ENCODE measurements around the gene PPP6R2.
"Not testable (repeated sequence)": the region's sequence is repeated elsewhere in the genome, so short reads cannot be mapped to it uniquely, and the experiment has no call there.

Gene PPP6R2

DNA sequence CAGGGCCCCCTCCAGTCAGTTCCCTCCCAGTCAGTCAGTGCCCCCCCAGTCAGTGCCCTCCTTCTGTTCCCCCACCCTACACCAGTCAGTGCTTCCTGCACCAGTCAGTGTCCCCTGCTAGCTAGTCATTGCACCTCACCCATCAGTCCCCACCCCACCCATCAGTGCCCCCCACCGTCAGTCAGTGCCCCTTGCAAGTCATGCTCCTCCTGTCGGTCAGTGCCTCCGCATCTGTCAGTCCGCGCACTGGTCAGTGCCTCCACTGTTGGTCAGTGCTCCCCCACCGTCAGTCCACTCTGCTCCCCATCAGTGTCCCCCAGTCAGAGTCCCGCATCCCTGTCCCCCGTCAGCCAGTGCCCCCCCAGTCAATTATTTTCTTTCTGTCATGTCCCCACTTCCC, 3.3 kb downstream of the PPP6R2 start:
- DNase-seq (ENCODE audit: low spot score): no peak

DNA sequence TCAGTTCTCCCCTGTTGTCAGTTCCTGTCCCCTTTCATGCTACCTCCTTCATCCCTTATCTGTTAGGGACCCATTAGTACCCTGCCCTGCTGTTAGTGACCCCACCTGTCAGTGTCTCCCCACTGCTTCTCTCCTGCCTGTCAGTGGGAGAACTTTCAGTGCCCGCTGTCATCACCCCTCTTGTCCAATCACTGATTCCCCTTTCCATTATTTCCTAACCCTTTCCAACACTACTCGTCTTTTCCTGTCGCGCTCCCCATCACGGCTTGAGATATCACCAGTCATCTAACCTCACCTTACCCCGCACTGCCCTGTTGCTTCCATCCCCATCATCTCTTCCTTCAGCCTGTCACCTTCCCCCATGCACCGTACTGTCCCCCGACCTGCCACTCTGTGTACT, 4.0 kb downstream of the PPP6R2 start:
- no peak for DNase-seq (ENCODE audit: low spot score)

DNA sequence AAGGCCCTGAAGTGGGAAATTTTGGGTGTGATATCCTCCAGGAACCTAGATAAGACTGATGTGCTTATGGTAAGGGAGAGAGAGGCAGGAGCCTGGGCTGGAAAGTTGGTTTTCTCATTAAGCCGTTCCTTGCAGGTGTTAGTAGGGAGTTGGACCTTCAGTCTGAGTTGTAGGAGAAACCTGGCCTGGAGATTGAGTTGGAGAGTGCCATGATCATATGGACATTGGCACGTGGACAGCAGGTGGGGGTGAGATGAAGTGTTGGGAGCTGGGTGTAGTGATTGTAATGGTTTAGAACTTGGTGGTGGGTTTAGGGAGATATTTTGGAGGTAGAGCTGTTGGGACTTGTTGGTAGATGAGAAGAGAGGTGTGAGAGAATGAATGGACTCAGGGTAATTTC, 4.9 kb downstream of the PPP6R2 start:
- no peak for DNase-seq (ENCODE audit: low spot score)

DNA sequence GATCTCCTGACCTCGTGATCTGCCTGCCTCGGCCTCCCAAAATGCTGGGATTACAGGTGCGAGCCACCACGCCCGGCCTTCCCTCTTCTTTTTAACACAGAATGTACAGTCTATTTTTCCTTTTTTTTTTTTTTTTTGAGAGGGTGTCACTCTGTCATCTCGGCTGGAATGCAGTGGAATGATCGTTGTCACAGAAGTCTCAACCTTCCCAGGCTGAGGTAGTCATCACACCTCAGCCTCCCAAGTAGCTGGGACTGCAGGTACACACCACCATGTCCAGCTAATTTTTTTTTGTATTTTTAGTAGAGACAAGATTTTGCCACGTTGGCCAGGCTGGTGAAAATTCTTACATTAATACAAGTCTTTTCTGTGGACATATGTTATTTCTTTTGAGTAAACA, 13.1 kb downstream of the PPP6R2 start:
- DNase-seq (ENCODE audit: low spot score): no peak

DNA sequence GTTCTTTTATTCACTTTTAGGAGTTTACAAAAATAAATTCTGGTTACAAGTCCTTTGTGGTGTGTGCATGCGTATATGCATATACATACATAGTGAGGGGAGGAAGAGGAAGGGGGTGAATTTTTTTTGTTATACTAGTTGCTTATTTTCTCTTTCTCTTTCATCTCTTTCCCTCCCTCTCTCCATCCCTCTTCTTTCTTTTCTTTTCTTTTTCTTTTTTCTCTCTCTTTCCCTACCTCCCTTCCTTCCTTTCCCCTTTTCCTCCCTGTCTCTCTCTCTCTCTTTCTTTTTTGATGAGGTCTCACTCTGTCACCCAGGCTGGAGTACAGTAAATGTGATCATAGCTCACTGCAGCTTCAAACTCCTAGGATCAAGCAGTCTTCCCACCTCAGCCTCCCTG, 14.1 kb downstream of the PPP6R2 start:
- no peak for DNase-seq (ENCODE audit: low spot score)

DNA sequence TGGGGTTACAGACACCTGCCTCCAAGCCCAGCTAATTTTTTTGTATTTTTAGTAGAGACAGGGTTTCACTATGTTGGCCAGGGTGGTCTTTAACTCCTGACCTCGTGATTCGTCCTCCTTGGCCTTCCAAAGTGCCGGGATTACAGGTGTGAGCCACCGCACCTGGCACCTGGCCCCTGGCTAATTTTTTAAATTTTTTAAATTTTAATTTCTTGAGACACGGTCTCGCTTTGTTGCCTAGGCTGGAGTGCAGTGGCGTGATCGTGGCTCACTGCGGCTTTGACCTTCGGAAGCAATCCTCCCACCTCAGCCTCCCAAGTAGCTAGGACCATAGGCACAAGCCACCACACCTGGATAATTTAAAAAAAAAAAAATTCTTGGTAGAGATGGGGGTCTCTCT, 14.6 kb downstream of the PPP6R2 start:
- no peak for DNase-seq (ENCODE audit: low spot score)

DNA sequence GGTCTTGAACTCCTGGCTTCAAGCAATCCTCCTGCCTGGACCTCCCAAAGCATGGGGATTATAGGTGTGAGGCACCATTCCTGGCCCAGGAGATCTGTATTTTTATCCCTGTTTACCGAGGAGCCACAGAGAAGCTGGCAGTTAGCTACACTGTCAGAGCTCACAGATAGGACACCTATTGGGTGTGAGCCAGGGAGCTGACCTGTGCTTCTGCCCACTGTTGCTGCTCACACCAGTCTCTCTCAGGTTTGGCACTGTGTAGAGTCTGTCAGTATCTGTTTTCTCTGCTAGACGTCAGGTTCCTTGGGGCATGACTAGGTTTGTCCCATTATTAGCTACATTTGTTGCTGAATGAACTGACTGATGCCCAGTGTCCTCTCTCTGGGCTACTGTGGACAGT, 17.5 kb downstream of the PPP6R2 start:
- DNase-seq (ENCODE audit: low spot score): no peak

DNA sequence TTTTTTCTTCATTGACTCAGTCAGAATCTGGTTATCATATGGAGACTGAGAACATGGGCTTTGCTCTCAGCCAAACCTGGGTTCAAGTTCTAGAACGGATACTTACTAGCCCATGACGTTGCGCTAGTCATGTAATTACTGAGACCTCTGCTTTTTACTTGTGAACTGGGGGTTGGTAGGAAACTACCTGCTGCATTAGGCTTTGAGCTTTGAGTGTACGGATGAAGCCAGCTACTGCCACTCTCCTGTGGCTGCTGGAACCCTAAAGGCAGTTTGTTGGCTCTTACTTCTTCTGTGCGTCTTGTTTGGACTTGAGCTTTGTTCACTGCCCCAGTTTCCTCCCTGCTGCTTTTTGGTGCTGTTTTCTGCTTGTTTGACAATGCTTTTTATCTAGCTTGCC, 18.1 kb downstream of the PPP6R2 start:
- DNase-seq (ENCODE audit: low spot score): no peak

DNA sequence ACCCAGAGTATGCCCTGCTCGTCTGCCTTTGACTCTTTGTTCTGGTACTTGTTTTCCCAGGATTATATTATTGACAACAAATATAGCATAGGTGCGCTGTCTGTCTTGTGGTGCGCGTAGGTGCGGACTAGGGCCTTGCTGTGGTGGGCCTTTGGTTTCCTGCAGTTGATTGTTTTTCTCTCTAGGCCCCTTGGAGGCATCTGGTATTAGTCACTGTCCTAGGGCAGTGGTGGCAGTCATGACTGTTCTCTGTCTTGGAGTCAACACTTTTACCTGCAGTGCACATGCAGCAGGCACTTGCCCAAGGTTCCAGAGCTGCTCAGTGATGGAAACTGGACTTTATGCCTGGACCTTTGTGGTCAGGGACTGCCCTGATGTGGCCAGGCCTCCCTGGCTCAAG, 18.6 kb downstream of the PPP6R2 start:
- DNase-seq (ENCODE audit: low spot score): no peak

DNA sequence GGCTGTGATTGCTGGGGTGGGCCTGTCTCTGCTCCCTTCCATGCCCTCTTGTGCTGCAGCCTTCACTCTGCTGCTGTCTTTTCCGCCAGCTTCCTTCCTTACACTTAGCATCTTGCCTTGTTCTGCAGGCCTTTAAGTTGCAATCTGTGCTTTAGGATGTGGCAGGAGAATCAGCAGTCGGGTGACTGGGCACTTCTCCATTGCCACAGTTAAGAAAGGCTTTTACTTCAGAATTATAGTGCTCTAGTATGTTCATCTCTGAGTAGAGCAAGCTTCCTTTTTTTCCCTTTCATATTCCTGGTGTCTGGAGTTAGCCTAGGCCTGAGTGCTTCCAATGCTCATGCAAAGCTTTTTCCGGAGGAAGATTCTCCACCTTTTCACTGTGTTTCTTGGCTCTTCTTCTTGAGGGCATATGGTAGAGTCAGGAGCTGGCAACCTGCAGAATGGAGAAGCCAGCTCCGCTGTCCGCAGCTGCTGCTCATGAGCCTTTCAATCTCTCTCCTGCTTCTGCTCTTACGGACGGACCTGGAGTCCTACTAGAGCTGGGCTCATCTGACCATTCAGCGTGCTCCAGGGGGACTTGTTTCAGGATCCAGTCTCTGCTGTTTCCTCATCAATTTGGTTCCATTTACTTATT, 20.2 kb downstream of the PPP6R2 start:
- no peak for DNase-seq (ENCODE audit: low spot score)

DNA sequence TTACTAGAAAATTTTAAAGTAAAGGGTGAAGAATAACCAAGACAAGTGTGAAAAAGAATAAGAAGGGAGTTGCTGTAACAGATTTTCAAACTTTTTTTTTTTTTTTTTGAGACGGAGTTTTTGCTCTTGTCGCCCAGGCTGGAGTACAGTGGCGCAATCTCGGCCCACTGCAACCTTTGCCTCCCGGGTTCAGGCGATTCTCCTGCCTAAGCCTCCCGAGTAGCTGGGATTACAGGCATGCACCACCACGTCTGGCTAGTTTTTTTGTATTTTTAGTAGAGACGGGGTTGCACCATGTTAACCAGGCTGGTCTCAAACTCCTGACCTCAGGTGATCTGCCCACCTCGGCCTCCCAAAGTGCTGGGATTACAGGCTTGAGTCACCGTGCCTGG, 20.7 kb downstream of the PPP6R2 start:
- DNase-seq (ENCODE audit: low spot score): not testable (repeated sequence)

DNA sequence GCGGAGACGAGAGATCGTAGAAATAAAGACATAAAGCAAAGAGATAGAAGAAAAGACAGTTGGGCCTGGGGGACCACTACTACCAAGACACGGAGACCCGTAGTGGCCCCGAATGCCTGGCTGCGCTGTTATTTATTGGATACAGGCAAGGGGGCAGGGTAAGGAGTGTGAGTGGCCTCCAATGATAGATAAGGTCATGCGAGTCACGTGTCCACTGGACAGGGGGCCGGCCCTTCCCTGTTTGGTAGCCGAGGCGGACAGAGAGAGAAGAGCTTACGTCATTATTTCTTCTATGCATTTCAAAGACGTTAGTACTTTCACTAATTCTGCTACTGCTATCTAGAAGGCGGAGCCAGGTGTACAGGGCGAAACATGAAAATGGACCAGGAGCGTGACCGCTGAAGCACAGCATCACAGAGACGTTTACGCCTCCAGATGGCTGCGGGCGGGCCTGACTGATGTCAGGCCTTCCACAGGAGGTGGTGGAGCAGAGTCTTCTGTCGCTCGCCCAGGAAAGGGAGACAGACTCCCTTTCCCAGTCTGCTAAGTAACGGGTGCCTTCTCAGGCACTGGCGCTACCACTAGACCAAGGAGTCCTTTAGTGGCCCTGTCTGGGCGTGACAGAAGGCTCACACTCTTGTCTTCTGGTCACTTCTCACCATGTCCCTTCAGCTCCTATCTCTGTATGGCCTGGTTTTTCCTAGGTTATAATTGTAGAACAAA, 24.8 kb downstream of the PPP6R2 start:
- DNase-seq (ENCODE audit: low spot score): no peak

DNA sequence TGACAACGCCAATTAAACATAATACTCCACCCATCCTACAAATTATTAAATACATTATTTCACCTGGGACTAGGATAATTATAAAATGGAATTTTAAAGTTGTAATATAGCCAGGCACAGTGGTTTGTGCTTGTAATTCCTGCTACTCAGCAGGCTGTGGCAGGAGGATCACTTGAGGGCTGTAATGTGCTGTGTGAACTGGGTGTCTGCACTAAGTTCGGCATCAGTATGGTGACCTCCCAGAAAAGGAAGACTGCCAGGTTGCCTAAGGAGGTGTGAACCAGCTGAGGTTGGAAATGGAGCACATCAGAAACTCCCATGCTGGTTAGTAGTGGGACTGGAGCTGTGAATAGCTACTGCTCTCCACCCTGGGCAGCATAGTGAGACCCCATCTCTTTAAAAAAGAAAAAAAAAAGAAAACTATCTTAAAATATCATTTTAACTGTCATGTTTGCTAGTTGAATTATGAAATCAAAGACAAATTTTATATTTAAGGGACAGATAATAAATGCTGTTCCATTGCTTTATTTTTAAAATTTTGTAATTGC, 28.0 kb downstream of the PPP6R2 start:
- no peak for DNase-seq (ENCODE audit: low spot score)

DNA sequence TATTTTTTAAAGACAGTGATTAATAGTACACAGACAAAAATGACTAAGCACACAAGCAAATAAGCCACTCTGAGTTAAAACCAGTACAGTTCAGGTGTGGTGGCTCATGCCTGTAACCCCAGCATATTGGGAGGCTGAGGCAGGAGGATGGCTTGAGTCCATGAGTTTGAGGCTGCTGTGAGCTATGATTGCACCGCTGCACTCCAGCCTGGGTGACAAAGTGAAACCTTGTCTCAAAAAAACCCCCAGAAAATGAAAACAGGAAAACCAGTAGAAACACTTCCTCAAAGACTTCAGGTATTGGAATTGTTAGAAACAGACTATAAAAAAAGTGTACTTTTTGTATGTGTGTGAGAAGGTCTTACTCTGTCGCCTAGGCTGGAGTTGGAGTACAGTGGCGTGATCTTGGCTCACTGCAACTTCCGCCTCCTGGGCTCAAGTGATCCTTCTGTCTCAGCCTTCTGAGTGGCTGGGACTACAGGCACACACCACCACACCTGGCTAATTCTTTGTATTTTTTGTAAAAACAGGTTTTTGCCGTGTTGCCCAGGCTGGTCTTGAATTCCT, 33.0 kb downstream of the PPP6R2 start:
- DNase-seq (ENCODE audit: low spot score): no peak

DNA sequence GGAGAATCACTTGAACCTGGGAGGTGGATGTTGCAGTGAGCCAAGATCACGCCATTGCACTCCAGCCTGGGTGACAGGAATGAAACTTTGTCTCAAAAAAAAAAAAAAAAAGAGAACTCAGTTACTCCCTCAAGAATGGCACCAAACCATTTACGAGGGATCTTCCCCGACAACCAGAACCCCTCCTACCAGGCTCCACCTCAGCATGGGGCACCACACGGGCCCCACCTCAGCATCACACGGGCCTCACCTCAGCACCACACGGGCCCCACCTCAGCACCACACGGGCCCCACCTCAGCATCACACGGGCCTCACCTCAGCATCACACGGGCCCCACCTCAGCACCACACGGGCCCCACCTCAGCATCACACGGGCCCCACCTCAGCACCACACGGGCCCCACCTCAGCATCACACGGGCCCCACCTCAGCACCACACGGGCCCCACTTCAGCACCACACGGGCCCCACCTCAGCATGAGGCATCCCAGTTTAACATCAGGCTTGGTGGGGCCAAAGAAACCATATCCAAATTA, 38.0 kb downstream of the PPP6R2 start:
- DNase-seq (ENCODE audit: low spot score): not testable (repeated sequence)

DNA sequence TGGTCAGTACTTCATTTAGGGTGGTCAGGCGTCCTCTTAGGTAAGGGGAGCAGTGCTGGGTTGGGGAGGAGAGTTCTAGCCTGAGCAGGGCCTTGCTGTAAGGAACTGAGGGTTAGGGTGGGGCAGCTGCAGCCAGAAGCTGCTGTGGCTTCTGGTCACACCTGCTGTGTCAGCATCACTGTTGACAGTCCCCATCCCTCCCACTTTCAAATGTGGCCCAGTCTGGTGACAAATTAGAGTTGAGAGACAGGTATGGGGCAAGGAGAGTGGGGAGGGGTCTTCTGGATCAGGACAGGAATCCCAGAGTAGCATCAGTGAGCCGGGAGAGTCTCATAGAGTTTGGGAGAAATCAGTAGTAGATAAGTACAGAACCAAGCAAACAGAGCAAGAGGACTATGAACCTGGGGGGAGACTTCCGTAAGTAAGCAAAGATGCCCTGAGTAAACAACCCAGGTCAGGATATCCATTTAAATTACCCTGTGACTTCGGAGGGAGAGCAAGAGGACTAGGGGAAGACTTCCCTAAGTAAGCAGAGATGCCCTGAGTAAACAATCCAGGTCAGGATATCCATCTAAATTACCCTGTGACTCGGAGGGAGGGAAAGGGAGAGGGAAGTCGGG, 53.7 kb downstream of the PPP6R2 start:
- DNase-seq (ENCODE audit: low spot score): peak; percentile 80

DNA sequence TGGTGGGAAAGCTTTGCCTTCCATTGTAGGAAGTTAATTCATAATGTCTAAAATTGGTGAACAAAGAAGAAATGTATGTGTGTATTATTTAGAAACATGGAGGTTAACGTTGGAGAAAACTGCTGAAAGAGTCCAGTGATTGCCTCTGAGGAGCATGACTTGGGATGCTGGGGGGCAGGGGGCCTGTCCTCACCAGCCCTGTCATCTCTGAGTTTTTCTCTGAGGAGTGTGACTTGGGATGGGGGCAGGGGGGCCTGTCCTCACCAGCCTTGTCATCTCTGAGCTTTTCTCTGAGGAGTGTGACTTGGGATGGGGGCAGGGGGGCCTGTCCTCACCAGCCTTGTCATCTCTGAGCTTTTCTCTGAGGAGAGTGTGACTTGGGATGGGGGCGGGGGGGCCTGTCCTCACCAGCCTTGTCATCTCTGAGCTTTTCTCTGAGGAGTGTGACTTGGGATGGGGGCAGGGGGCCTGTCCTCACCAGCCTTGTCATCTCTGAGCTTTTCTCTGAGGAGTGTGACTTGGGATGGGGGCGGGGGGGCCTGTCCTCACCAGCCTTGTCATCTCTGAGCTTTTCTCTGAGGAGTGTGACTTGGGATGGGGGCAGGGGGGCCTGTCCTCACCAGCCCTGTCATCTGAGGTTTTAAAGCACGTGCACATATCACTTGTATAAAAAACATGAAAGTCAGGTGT, 54.4 kb downstream of the PPP6R2 start:
- DNase-seq (ENCODE audit: low spot score): not testable (repeated sequence)

DNA sequence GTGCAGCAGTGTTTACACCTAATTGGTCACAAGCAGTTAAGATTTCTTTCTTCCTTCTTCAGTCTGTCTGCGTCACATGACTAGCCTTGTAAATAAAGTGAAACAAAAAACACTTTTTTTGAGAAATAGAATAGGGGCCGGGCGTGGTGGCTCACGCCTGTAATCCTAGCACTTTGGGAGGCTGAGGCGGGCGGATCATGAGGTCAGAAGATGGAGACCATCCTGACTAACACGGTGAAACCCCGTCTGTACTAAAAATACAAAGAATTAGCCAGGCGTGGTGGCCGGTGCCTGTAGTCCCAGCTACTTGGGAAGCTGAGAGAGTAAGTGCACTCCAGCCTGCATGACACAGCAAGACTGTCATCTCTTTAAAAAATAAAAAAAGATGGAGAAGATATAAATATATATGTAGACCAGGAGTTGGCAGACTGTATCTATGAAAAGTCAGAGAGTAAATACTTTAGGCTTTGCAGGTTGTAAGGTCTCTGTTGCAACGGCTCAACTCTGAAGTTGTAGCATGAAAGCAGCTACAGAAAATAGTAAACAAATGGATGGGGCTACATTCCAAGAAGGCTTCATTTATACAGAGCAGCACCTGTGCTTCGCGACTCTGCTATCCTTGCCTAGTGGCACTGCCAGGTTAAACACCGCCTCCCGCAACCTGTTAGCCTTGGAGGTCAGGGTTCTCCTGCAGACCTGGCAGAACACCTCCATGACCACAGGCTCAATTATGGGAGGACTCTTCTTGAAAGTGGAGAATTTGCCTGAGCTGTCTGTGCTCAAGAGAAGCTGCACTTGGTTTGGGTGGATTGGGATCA, 55.9 kb downstream of the PPP6R2 start:
- no peak for DNase-seq (ENCODE audit: low spot score)

DNA sequence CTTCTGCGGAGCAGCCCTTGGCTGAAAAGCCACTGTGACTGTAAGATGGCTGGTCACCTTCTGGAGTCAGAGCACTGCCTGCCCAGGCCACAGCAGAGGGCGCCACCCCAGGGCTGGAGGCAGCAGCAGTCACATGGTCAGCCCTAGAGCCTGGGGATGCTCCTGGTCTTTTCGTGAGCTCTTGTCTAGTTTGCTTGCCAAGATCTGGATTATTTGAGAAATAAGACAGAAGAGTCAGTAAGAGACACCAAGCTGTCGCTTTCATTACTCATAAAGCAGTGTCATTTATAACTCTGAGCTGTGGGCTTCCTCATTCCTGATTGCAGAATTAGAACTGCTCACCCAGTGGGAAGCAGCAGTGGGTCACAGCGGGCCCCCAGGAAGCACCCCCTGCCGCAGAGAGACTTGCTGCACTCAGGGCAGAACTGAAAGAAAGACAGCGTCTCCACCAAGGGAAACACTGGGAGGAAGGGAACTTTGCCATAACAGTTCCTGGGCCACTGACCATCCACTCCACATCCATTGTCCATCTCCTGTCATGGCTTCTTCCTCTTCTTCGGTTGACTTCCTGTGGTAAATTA, 56.7 kb downstream of the PPP6R2 start:
- DNase-seq (ENCODE audit: low spot score): peak; percentile 65

DNA sequence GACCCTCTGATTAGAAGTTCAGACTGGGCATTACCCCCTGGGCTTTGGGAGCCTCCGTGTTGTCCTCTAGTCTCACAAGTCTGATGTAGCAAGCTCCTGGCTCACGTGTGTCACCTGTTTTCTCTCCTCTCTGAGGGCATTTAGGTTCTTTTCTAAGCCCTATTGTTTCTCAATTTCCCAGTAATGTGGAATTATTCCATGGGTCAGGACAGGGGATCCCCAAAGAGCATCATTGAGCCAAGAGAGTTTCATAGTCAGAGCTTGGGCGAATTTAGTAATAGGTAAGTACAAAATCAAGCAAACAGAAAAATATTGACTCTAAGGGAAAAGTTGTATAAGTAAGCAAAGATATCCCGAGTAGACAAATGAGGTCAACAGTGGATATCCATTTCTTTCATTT, 57.3 kb downstream of the PPP6R2 start:
- no peak for DNase-seq (ENCODE audit: low spot score)

DNA sequence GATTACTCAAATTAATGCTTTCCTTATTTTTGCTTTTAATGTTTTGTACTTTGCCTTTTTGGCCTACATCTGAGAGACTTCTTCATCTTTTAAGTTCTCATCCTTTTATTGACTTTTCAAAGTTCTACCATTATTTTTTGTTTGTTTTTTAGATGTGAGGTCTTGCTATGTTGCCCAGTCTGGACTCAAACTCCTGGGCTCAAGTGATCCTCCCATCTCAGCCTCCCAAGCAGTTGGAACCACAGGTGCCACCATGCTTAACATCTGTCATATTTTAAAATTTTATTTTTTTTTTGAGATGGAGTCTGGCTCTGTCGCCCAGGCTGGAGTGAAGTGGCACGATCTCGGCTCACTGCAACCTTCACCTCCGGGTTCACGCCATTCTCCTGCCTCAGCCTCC, 57.8 kb downstream of the PPP6R2 start:
- no peak for DNase-seq (ENCODE audit: low spot score)
